GM12878 (cell line): ENCODE data around the gene HS3ST2. TPM values are rescaled to one million over a fixed set of nuclear protein-coding genes. Genes with fewer than 3 reads are reported as not detected.

Experiments used
- ATAC-seq: fragments of 200-7000 bp; cut with Tn5 transposase; 3 replicates; pipeline ENCODE4 v1.9.1; 2020; ENCODE audit warnings: mild to moderate bottlenecking, moderate library complexity
- BruUV-seq: library from RNA; stranded (reverse); fragments of 400-500 nt; replicated peaks from 2 replicates; lab custom pipeline; 2021; lab: Mats Ljungman, UMichigan
- CTCF ChIA-PET: fragments of 300-600 bp; sonication (Branson Sonifier 250); formaldehyde crosslinking; extraction: SDS; loops from one replicate; lab custom pipeline; 2021; ENCODE audit warnings: inconsistent platforms; lab: Yijun Ruan, JAX
- POLR2A ChIA-PET: fragments of 350-600 bp; formaldehyde crosslinking; extraction: SDS; loops from one replicate; lab custom pipeline; 2021; ENCODE audit warnings: inconsistent platforms; lab: Charles Lee
- RAD21 ChIA-PET: fragments of 300-600 bp; sonication (Branson Sonifier 250); formaldehyde crosslinking; loops from one replicate; lab custom pipeline; 2023; ENCODE audit warnings: antibody characterized with exemption; ENCODE audit not compliant: unreplicated experiment; lab: Charles Lee
- SMC1A ChIA-PET: fragments of 300-600 bp; sonication (Branson Sonifier 250); formaldehyde crosslinking; loops from one replicate; lab custom pipeline; 2023; ENCODE audit not compliant: unreplicated experiment, uncharacterized antibody; lab: Charles Lee
- DNase-seq: peaks from one replicate; pipeline ENCODE4 v3.0.0-alpha.2; 2011; ENCODE audit warnings: low read depth, low spot score
- FAIRE-seq: peaks from 3 replicates; lab custom pipeline; 2011; peaks lifted over from hg19 to GRCh38; lab: Jason Lieb, UNC
- H2AFZ ChIP-seq: 2 replicates; pipeline ENCODE4 v1.6.0; 2011; ENCODE audit warnings: low read depth, low read length, control low read depth; ENCODE audit not compliant: control insufficient read depth
- H3K27ac ChIP-seq: 2 replicates; pipeline ENCODE4 v1.5.1; 2011; ENCODE audit warnings: control low read depth; ENCODE audit not compliant: control insufficient read depth, insufficient read depth
- H3K27me3 ChIP-seq, 2 experiments: replicated peaks in 1 of 2; 2 replicates each; pipeline versions ENCODE4 v1.6.0 to v1.6.1; 2011; ENCODE audit warnings: low read length in 1 of 2; ENCODE audit not compliant: control insufficient read depth in 2 of 2, insufficient read depth in 2 of 2
- H3K36me3 ChIP-seq, 2 experiments: 2 replicates each; pipeline ENCODE4 v1.5.1; 2011; ENCODE audit warnings: low read length in 1 of 2; ENCODE audit not compliant: control insufficient read depth in 2 of 2, insufficient read depth in 2 of 2
- H3K4me1 ChIP-seq: 2 replicates; pipeline ENCODE4 v1.6.1; 2011; ENCODE audit warnings: mild to moderate bottlenecking, low read length, moderate library complexity, mixed read lengths; ENCODE audit not compliant: control insufficient read depth, insufficient read depth
- H3K4me2 ChIP-seq: 2 replicates; pipeline ENCODE4 v1.6.0; 2011; ENCODE audit warnings: control low read depth; ENCODE audit not compliant: control insufficient read depth, insufficient read depth
- H3K4me3 ChIP-seq: fragments of 200-600 bp; sonication (generic); 2 replicates; pipeline ENCODE4 v1.5.1; 2016
- H3K79me2 ChIP-seq: 2 replicates; pipeline ENCODE4 v1.6.0; 2011; ENCODE audit warnings: low read length; ENCODE audit not compliant: control insufficient read depth, insufficient read depth
- H3K9ac ChIP-seq: 2 replicates; pipeline ENCODE4 v1.8.0; 2011; ENCODE audit warnings: low read length, control low read depth, mixed read lengths; ENCODE audit not compliant: control insufficient read depth, insufficient read depth
- H3K9me3 ChIP-seq: replicated peaks from 3 replicates; pipeline ENCODE4 v1.5.1; 2011; ENCODE audit warnings: mild to moderate bottlenecking, low read length; ENCODE audit not compliant: control insufficient read depth, insufficient read depth
- H4K20me1 ChIP-seq: 2 replicates; pipeline ENCODE4 v1.6.0; 2011; ENCODE audit not compliant: control insufficient read depth, insufficient read depth
- BHLHE40 ChIP-seq, 2 experiments: fragments of 450-650 bp in 1 of 2; IDR thresholded peaks; 2 replicates each; pipeline ENCODE4 v1.6.1; 2011 to 2017; ENCODE audit warnings: low read depth in 2 of 2, borderline replicate concordance in 1 of 2, improper control_type of control experiment in 1 of 2, low read length in 1 of 2, mild to moderate bottlenecking in 1 of 2
- CBX5 ChIP-seq: sonication (generic); IDR thresholded peaks from 2 replicates; pipeline ENCODE4 v1.6.1; 2016; ENCODE audit warnings: low read depth, moderate library complexity, mild to moderate bottlenecking, inconsistent platforms
- CREB1 ChIP-seq: IDR thresholded peaks from 2 replicates; pipeline ENCODE4 v1.6.1; 2012; ENCODE audit warnings: low read depth, mild to moderate bottlenecking, inconsistent platforms
- KAT2A ChIP-seq: conservative IDR thresholded peaks from 2 replicates; pipeline ENCODE4 v1.6.1; 2011; ENCODE audit warnings: low read depth, low read length; ENCODE audit not compliant: control insufficient read depth
- KDM1A ChIP-seq: fragments of 200-600 bp; sonication (generic); IDR thresholded peaks from 2 replicates; pipeline ENCODE4 v1.6.1; 2016; ENCODE audit warnings: borderline replicate concordance
- RUNX3 ChIP-seq: IDR thresholded peaks from 2 replicates; pipeline ENCODE4 v1.6.1; 2012; ENCODE audit warnings: low read length, inconsistent platforms
- SMAD5 ChIP-seq: IDR thresholded peaks from 2 replicates; pipeline ENCODE4 v1.6.1; 2016; ENCODE audit warnings: antibody characterized with exemption, low read depth
- SMARCA5 ChIP-seq: fragments of 450-650 bp; IDR thresholded peaks from 2 replicates; pipeline ENCODE4 v1.6.1; 2017; ENCODE audit warnings: mild to moderate bottlenecking
- STAT1 ChIP-seq: fragments of 450-650 bp; conservative IDR thresholded peaks from 2 replicates; pipeline ENCODE4 v1.6.1; 2014; ENCODE audit warnings: antibody characterized with exemption, mild to moderate bottlenecking
- SUPT20H ChIP-seq: IDR thresholded peaks from 2 replicates; pipeline ENCODE4 v1.6.1; 2011; ENCODE audit warnings: low read depth, mild to moderate bottlenecking, low read length, moderate library complexity, borderline replicate concordance; ENCODE audit not compliant: control insufficient read depth
- ZNF217 ChIP-seq: fragments of 450-650 bp; IDR thresholded peaks from 2 replicates; pipeline ENCODE4 v1.6.1; 2017; ENCODE audit warnings: antibody characterized with exemption, mild to moderate bottlenecking
- ZSCAN29 ChIP-seq: fragments of 450-650 bp; IDR thresholded peaks from 2 replicates; pipeline ENCODE4 v1.6.1; 2017; ENCODE audit warnings: mild to moderate bottlenecking, moderate library complexity
- WGBS: methylation state at CpG from one replicate; pipeline ENCODE4 v1.1.6; 2016; ENCODE audit warnings: low lambda C conversion rate; ENCODE audit not compliant: insufficient replicate concordance, insufficient coverage; ENCODE audit errors: missing lambda C conversion rate; 5-methylcytosine and 5-hydroxymethylcytosine counted together
- in situ Hi-C: fragments of 300-500 bp; cut with MboI; formaldehyde crosslinking; loops from 9 replicates; pipeline ENCODE4 v1.14.3; 2018; ENCODE audit warnings: mixed read lengths
- intact Hi-C: fragments of 100-400 bp; cut with micrococcal nuclease; formaldehyde crosslinking; loops from one replicate; pipeline ENCODE4 v1.14.2; 2022; ENCODE audit not compliant: unreplicated experiment
- polyA plus RNA-seq, 11 experiments: library from polyadenylated mRNA; depleted of rRNA in 4 of 11; unstranded in 6 of 11; stranded (reverse) in 5 of 11; fragments of >200 nt; fragmentation: Nextera tagmentation in 4 of 11; fragmentation: Illumina TruSeq in 1 of 11; extraction: Ambion mirVana in 4 of 11; extraction: Trizol in 1 of 11; gene quantifications; 1 replicate in 1 of 11; 2 replicates in 10 of 11; pipeline versions ENCODE4 v1.2.1 to v1.2.3, GENCODE V29; 2011 to 2016; ENCODE audit warnings: inconsistent platforms in 2 of 11, missing spikeins in 2 of 11, low read depth in 1 of 11
- total RNA-seq, 4 experiments: library from RNA; depleted of rRNA in 3 of 4; stranded (reverse); fragments of >200 nt in 3 of 4; fragmentation: Illumina TruSeq in 1 of 4; extraction: Trizol in 1 of 4; gene quantifications; 2 replicates each; pipeline versions ENCODE4 v1.2.1 to v1.2.3, GENCODE V29; 2013 to 2021
- TF ChIP-seq, protein P1 (sequence below): IDR thresholded peaks from 2 replicates; pipeline ENCODE4 v1.6.1; 2012; ENCODE audit warnings: improper control_type of control experiment, low read depth, low read length; ENCODE audit not compliant: insufficient replicate concordance
- TF ChIP-seq, protein P2 (sequence below): fragments of 450-650 bp; IDR thresholded peaks from 2 replicates; pipeline ENCODE4 v1.6.1; 2017; ENCODE audit warnings: low read depth, mild to moderate bottlenecking, moderate library complexity

The HS3ST2 gene
- total and polyA plus RNA-seq, 10 of the 15 experiments (the other 5 are each of a cell fraction or from before 2014, with no cell fraction given) = not detected

- H3K9me3 ChIP-seq = no peaks in the 10 kb centered on the region; the same call in 2 of the 3 replicates
- H4K20me1 ChIP-seq = no peaks in the 10 kb centered on the region
- intact Hi-C loops (no loop called here), in situ Hi-C loops (no loop called here)
- ATAC-seq (no peak; the same call in 2 of the 3 replicates), DNase-seq (no peak), FAIRE-seq (no peak)
- H3K27ac ChIP-seq = no peak overlapping the region
- H3K36me3 ChIP-seq = no peaks in the 10 kb centered on the region
- no peak overlapping the region for H3K4me2 ChIP-seq
- no peak overlapping the region for H2AFZ ChIP-seq
- TF ChIP-seq, protein P1, sequence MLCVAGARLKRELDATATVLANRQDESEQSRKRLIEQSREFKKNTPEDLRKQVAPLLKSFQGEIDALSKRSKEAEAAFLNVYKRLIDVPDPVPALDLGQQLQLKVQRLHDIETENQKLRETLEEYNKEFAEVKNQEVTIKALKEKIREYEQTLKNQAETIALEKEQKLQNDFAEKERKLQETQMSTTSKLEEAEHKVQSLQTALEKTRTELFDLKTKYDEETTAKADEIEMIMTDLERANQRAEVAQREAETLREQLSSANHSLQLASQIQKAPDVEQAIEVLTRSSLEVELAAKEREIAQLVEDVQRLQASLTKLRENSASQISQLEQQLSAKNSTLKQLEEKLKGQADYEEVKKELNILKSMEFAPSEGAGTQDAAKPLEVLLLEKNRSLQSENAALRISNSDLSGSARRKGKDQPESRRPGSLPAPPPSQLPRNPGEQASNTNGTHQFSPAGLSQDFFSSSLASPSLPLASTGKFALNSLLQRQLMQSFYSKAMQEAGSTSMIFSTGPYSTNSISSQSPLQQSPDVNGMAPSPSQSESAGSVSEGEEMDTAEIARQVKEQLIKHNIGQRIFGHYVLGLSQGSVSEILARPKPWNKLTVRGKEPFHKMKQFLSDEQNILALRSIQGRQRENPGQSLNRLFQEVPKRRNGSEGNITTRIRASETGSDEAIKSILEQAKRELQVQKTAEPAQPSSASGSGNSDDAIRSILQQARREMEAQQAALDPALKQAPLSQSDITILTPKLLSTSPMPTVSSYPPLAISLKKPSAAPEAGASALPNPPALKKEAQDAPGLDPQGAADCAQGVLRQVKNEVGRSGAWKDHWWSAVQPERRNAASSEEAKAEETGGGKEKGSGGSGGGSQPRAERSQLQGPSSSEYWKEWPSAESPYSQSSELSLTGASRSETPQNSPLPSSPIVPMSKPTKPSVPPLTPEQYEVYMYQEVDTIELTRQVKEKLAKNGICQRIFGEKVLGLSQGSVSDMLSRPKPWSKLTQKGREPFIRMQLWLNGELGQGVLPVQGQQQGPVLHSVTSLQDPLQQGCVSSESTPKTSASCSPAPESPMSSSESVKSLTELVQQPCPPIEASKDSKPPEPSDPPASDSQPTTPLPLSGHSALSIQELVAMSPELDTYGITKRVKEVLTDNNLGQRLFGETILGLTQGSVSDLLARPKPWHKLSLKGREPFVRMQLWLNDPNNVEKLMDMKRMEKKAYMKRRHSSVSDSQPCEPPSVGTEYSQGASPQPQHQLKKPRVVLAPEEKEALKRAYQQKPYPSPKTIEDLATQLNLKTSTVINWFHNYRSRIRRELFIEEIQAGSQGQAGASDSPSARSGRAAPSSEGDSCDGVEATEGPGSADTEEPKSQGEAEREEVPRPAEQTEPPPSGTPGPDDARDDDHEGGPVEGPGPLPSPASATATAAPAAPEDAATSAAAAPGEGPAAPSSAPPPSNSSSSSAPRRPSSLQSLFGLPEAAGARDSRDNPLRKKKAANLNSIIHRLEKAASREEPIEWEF = no peak
- TF ChIP-seq RUNX3 (peak; percentile 44), BHLHE40 (IDR thresholded peaks at IDR 0.05; ENCODE audit: borderline replicate concordance in 1 of 2, low read depth in 2 of 2, low read length in 1 of 2) (0 out of 4 replicates have a peak, but pooled peaks of 1 of the 2 experiments have one; percentile 5), CREB1 (no peak), STAT1 (no peak), ZSCAN29 (no peak), KAT2A (no peak), SMAD5 (no peak), CBX5 (no peak), SUPT20H (no peak), SMARCA5 (no peak), KDM1A (no peak), ZNF217 (no peak)
- TF ChIP-seq, protein P2, sequence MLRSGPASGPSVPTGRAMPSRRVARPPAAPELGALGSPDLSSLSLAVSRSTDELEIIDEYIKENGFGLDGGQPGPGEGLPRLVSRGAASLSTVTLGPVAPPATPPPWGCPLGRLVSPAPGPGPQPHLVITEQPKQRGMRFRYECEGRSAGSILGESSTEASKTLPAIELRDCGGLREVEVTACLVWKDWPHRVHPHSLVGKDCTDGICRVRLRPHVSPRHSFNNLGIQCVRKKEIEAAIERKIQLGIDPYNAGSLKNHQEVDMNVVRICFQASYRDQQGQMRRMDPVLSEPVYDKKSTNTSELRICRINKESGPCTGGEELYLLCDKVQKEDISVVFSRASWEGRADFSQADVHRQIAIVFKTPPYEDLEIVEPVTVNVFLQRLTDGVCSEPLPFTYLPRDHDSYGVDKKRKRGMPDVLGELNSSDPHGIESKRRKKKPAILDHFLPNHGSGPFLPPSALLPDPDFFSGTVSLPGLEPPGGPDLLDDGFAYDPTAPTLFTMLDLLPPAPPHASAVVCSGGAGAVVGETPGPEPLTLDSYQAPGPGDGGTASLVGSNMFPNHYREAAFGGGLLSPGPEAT = no peak
- no peaks in the 10 kb centered on the region for H3K27me3 ChIP-seq
- no peak overlapping the region for H3K4me3 ChIP-seq
- H3K4me1 ChIP-seq = no peaks in the 10 kb centered on the region
- no peaks in the 10 kb centered on the region for H3K79me2 ChIP-seq
- no peak overlapping the region for H3K9ac ChIP-seq
- ChIA-PET CTCF (no interaction called here), POLR2A (no interaction called here), RAD21 (no interaction called here), SMC1A (interaction anchor here (0.7 to 1.3 kb wide), 2 partner anchors 17 to 146 kb away, joined by 3 to 4 read pairs; no protein-coding TSS in a partner anchor)
- no TSS peak for BruUV-seq
- 36% methylated on average over 10 of the region's 10 CpGs for WGBS
These were observed 26.3 kb upstream of the HS3ST2 start for GRCh38 chr16:22787466-22788192.
